GM21447 (cell line): Measurements from ENCODE around the gene SIRPB2.
A peak's percentile ranks its signal among the peaks of the same experiment; 100 is the strongest.

Source experiments
- ATAC-seq: cut with Tn5 transposase; IDR thresholded peaks from one replicate; pipeline ENCODE4 v1.9.1; 2021; ENCODE audit not compliant: unreplicated experiment

Gene SIRPB2

GRCh38 chr20:1472556-1473245 is 18.5 kb downstream of the SIRPB2 start:
- no peak for ATAC-seq

DNA sequence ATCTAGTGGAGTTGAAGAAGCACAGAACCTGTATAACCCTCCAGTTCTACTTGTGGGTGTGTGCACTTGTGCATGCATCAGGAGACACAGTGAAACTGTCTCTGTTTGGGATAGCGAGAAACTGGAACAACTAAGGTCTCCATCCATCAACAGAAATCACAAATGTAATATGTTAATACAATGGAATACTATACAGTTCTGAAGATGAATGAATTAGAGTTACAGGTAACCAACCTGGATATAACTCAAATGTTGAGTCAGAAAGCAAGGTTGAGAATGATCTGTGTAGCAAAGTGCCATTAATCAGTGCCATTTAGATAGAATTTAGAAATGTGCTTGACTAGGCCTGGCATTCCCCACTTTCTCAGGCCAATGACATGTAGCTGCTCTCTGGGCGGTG is 20.0 kb downstream of the SIRPB2 start:
- ATAC-seq: no peak

GRCh38 chr20:1469925-1470571 is 21.2 kb downstream of the SIRPB2 start:
- no peak for ATAC-seq

- no peak for ATAC-seq
Measured at GRCh38 chr20:1469306-1469905, 21.8 kb downstream of the SIRPB2 start.

GRCh38 chr20:1468117-1468624 is 23.0 kb downstream of the SIRPB2 start:
- ATAC-seq: no peak

- ATAC-seq: no peak
Measured at GRCh38 chr20:1467355-1468116, 23.7 kb downstream of the SIRPB2 start.

DNA sequence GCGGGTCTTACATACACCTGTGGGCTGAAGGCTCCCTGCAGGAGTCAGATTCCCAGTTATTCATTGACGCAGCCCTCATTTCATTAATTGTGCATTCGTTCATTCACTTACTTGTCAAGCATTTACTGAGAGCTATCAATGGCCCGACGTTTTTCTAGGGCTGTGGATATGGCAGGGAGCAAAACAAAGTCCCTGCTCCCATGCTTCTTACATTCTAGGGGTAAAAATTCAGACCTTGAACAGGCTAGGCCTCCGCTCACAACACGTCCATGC is 24.2 kb downstream of the SIRPB2 start:
- ATAC-seq: no peak

GRCh38 chr20:1466211-1467081 is 24.8 kb downstream of the SIRPB2 start, which contains the start of gene NSFL1C:
NSFL1C (minus strand) TSS chr20:1466849; CDS start chr20:1466824, 25 bp downstream.
- peak; percentile 79 for ATAC-seq

DNA sequence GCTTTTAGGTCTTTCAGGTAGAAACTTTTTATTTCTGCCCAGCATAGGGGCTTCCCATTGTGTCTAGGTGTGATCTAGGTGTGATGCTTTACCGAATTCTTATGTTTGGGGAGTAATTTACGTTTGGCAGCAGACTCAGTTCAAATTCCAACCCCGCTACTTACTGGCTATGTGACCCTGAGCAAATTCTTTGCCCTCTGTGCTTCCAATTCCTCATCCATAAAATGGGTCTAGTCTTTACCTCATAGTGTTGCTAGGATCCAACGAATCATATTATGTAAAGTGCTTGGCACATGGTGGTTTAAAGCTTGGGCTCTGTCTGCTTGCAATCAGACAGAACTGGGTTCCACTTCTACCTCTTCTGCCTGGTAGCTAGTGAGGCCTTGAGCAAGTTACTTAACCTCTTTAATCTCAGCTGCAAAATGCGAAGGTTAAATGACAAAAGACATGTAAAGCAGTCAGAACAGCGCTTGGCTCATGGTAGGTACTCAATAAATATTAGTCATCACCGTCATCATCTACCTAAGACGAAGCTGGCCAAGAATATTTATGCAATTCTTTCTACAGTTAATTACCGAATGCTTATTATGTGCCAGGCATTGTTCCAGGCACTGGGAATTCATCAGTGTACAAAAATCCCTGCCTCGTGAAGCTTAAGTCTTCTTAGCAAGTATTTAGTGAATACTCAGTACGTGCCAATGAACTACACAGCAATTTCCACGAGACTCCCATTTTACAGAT is 25.6 kb downstream of the SIRPB2 start:
- ATAC-seq: no peak

GRCh38 chr20:1463971-1464570 is 27.1 kb downstream of the SIRPB2 start:
- no peak for ATAC-seq

DNA sequence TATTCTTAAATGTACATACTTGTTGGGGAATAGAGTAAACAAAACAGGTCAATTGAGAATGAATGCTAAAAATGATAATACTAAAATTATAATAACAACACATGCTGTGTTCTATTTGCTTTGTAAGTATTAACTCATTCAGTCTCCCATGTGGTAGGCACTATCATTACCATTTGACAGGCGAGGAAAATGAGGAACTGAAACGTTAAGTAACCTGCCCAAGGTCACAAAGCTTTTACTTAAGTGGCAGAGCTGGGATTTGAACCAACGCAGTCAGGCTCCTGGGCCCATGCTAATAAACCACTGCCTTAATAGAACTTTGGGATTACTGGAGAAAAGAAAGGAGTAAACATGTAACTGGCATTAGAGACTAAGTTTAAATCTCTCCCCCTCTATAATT is 28.4 kb downstream of the SIRPB2 start:
- ATAC-seq: no peak

- ATAC-seq: no peak
Measured at GRCh38 chr20:1462001-1462400, 29.2 kb downstream of the SIRPB2 start.

DNA sequence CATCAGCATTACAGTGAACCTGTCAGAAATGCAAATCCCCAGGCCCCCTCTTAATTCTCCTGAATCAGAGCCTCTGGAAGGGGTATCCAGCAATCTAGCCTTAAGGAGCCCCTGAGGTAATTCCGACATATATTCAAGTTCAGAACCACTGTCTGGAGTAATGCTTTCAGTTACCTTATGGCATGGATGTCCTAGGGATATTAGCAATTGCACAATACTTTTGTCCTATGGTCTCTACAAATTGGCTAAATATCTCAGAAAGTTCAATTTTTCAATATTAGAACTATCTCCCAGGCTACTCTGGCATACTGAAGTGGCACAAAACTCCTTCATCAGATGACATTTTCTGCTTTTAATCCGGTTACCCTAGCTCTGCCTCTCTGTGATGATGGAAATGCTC is 30.9 kb downstream of the SIRPB2 start:
- no peak for ATAC-seq

- ATAC-seq: no peak
Measured at GRCh38 chr20:1457992-1458391, 33.2 kb downstream of the SIRPB2 start.

DNA sequence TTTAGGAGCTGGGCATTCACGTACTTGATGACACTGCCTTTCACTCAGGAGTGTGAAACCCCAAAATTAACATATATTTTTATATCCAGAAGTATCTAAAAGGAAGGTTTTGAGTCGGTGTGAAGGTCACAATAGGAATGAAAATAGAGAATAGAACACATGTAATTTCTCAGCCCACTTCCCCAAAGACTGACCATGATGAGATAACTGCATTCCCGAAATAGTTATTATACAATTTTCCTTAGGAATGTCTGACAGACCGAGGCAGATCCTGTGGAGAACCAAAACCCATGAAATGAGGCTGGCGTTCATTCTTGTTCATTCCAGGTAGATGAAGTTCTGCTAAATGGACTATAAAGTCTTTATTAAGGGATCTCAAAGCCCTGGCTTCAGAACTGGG is 34.9 kb downstream of the SIRPB2 start:
- ATAC-seq: no peak

DNA sequence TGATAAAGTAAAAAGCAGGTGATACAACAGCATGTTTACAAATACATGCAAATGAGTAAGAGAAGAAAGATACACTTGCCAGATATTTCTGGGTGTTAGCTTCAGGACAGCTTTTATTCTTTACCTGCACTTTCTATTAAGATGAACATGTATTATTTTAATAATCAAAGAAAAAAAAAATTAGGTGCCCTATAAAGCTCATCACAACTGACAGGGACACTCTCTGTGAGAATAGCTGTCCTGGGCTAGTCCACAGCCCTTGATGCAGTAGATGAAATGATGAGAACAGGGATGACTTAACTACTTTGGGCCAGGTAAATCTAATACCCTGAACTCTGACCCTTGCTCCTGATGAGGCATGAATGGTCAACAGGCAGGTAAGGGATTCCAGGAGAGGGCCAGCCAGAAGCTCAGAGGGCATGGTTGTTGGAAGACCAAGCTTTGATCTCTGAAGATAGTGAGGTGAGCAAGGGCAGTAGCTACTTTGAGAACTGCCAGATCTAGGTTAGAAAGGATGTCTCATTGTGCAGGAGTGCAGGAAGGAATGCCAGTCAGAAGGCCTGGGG is 40.2 kb downstream of the SIRPB2 start:
- no peak for ATAC-seq

- no peak for ATAC-seq
Measured at GRCh38 chr20:1449370-1449769, 41.9 kb downstream of the SIRPB2 start.

- no peak for ATAC-seq
Measured at GRCh38 chr20:1448081-1448620, 43.1 kb downstream of the SIRPB2 start.

GRCh38 chr20:1446536-1446935 is 44.7 kb downstream of the SIRPB2 start:
- ATAC-seq: no peak
